Esophagus squamous epithelium (tissue), 5 donors: Measurements from ENCODE around the gene RPL13A. TPM values are rescaled to one million over a fixed set of nuclear protein-coding genes. Genes with fewer than 3 reads are reported as not detected.

Experiments used
- DNase-seq: peaks from one replicate; lab custom pipeline; 2025; lab: John Stamatoyannopoulos, UW
- H3K27ac ChIP-seq, 4 donors: fragments of 200-600 bp; sonication (generic); one replicate each; pipeline ENCODE4 v1.5.1; 2016 to 2019; ENCODE audit warnings: mild to moderate bottlenecking in 1 of 4
- H3K27me3 ChIP-seq, 4 donors: fragments of 200-600 bp; sonication (generic); 1 replicate in 3 of 4; 2 replicates in 1 of 4; pipeline versions ENCODE4 v1.5.1 to v1.6.0; 2017 to 2021; ENCODE audit warnings: antibody characterized with exemption in 1 of 4
- H3K36me3 ChIP-seq, 3 donors: fragments of 200-600 bp; sonication (generic); one replicate each; pipeline ENCODE4 v1.5.1; 2016 to 2019
- H3K4me1 ChIP-seq, 3 donors: fragments of 200-600 bp; sonication (generic); one replicate each; pipeline ENCODE4 v1.5.1; 2017 to 2019
- H3K4me3 ChIP-seq, 4 donors: fragments of 200-600 bp; sonication (generic); 1 replicate in 3 of 4; 2 replicates in 1 of 4; pipeline ENCODE4 v1.5.1; 2016 to 2019; ENCODE audit warnings: mild to moderate bottlenecking in 2 of 4, moderate library complexity in 1 of 4
- H3K9me3 ChIP-seq, 3 donors: fragments of 200-600 bp; sonication (generic); one replicate each; pipeline ENCODE4 v1.5.1; 2016 to 2019
- POLR2A ChIP-seq, 4 donors: fragments of 450-650 bp; IDR thresholded peaks; one replicate each; pipeline ENCODE4 v1.6.1; 2017; ENCODE audit warnings: antibody characterized with exemption in 4 of 4, mild to moderate bottlenecking in 4 of 4, moderate library complexity in 3 of 4
- WGBS, 2 donors: methylation state at CpG; one replicate each; pipeline ENCODE4 v1.1.5; 2018; 5-methylcytosine and 5-hydroxymethylcytosine counted together
- intact Hi-C: fragments of 100-400 bp; cut with DNase I; formaldehyde crosslinking; loops from one replicate; pipeline ENCODE4 v1.15.0; 2022
- total RNA-seq, 4 donors: library from RNA; depleted of rRNA; stranded (reverse); fragments of >200 nt; gene quantifications; one replicate each; pipeline ENCODE4 v1.1.0, GENCODE V29; 2016
- TF ChIP-seq, protein P1 (sequence below), 6 experiments: fragments of 450-650 bp in 4 of 6; fragments of 200-600 bp in 2 of 6; sonication (generic) in 2 of 6; IDR thresholded peaks; one replicate each; pipeline ENCODE4 v1.5.1; 2016 to 2019; ENCODE audit warnings: antibody characterized with exemption in 6 of 6, mild to moderate bottlenecking in 4 of 6, moderate library complexity in 4 of 6
- donor health status: DM: yes; HTN: yes; CAD: no.

The RPL13A gene
- total RNA-seq, 4 donors from 2014 or later = 1,642 to 4,119 (median 2,165) TPM

DNA sequence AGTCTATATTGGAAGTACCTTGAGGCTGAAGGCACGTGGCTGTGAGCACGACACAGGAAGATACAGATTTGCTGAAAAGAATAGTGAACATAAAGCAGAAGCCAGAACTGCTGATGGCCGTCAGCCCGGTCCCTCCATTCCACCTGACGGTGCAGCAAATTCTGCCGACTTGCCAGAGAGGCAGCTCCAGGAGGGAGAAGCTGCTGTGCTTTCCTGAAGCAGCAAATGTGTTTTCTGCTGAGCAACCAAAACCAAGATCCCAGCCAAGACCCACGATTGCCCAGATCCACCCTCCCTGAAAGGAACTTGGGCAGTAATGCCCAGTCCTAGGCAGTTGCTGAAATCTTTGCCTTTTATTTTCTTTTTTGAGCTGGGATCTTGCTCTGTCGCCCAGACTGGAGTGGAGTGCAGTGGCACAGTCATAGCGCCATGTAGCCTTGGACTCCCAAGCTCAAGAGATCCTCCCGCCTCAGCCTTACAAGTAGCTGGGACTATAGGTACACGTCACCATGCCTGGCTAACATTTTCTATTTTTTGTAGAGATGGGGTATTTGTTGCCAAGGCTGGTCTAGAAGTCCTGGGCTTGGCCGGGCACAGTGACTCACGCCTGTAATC, 33.4 kb downstream of the RPL13A start:
- Histone ChIP-seq H3K36me3 (peaks cover 0 to 24% (median 0%) of the 10 kb centered on the region in 3 donors), H3K4me1 (peaks cover 0 to 5% (median 0%) of the 10 kb centered on the region in 3 donors), H3K27me3 (no peaks in the 10 kb centered on the region), H3K4me3 (no peak overlapping the region), H3K27ac (peak overlapping the region in 1 of 4 donors; percentile 28), H3K9me3 (no peaks in the 10 kb centered on the region)
- WGBS, 2 donors = 58 to 79% methylated on average over 7 to 12 of the region's 13 CpGs
- DNase-seq = no peak
- no peak for TF ChIP-seq POLR2A (IDR thresholded peaks at IDR 0.05)
- TF ChIP-seq, protein P1, sequence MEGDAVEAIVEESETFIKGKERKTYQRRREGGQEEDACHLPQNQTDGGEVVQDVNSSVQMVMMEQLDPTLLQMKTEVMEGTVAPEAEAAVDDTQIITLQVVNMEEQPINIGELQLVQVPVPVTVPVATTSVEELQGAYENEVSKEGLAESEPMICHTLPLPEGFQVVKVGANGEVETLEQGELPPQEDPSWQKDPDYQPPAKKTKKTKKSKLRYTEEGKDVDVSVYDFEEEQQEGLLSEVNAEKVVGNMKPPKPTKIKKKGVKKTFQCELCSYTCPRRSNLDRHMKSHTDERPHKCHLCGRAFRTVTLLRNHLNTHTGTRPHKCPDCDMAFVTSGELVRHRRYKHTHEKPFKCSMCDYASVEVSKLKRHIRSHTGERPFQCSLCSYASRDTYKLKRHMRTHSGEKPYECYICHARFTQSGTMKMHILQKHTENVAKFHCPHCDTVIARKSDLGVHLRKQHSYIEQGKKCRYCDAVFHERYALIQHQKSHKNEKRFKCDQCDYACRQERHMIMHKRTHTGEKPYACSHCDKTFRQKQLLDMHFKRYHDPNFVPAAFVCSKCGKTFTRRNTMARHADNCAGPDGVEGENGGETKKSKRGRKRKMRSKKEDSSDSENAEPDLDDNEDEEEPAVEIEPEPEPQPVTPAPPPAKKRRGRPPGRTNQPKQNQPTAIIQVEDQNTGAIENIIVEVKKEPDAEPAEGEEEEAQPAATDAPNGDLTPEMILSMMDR (IDR thresholded peaks at IDR 0.05) = no peak
- intact Hi-C loops = no loop called here

DNA sequence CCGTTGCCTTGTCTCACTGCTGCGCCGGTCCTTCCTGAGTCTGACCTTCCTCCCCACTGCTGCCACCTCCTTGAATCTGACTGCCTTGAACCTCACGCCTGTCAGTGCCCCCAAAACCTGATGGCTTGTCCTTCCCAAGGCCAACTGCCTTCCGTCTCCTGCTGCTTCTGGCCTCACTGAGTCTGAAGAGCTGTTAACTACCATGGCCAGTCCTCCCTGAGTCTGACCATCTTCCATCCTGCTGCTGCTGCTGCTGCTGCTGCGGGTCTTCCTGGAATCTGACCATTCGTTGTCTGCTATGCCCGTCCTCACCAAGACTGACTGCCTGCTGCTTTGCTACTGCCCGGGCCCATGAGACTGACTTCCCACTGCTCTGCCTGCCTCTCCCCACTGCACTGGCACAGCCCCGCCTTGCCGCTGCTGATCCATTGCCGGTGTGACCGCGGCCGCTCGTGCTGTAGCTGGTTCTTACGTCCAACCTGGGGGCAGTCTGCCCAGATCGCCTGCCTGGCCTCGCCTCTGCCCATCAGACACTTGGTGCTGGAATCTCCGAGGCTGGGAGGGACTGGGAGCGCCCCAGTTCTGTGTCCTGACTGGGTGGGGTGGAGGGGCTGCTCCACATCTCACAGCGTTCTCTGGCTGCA, 37.5 kb downstream of the RPL13A start:
- 77 to 91% methylated on average over 8 to 21 of the region's 22 CpGs for whole genome bisulfite sequencing, 2 donors
- H3K4me1 ChIP-seq = peaks cover 0 to 27% (median 0%) of the 10 kb centered on the region in 3 donors
- intact Hi-C loops = no loop called here
- no peak overlapping the region for H3K4me3 ChIP-seq
- no peak for TF ChIP-seq POLR2A (IDR thresholded peaks at IDR 0.05)
- TF ChIP-seq, protein P1 (IDR thresholded peaks at IDR 0.05) = no peak
- H3K27ac ChIP-seq = no peak overlapping the region
- H3K27me3 ChIP-seq = no peaks in the 10 kb centered on the region
- H3K9me3 ChIP-seq = no peaks in the 10 kb centered on the region
- no peak for DNase-seq
- H3K36me3 ChIP-seq = peaks cover 0 to 32% (median 4%) of the 10 kb centered on the region in 3 donors

DNA sequence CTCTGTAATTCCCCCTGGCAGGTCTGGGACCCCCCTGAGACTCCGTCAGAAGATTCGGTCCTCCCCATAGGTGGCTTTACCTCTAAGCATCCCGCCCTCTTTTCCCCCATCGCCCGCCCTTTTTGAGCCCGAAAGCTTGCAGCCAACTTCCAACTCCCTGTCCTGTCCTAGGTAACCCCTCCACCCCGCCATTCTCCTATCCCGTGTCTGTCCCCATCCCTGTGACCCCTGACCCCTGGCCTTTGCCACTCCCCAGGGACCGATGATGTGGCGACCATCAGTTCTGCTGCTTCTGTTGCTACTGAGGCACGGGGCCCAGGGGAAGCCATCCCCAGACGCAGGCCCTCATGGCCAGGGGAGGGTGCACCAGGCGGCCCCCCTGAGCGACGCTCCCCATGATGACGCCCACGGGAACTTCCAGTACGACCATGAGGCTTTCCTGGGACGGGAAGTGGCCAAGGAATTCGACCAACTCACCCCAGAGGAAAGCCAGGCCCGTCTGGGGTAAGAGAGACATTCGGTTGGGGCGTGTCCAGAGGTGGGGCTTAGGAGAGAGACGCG, 40.9 kb downstream of the RPL13A start:
- Histone ChIP-seq H3K27me3 (no peaks in the 10 kb centered on the region), H3K27ac (peak overlapping the region; percentile 21 to 68 (median 54)), H3K4me1 (peaks cover 4 to 34% (median 4%) of the 10 kb centered on the region in 3 donors), H3K9me3 (no peaks in the 10 kb centered on the region), H3K4me3 (peak overlapping the region; percentile 24 to 54 (median 46)), H3K36me3 (peaks cover 0 to 16% (median 4%) of the 10 kb centered on the region in 3 donors)
- no peak for DNase-seq
- TF ChIP-seq, protein P1 (IDR thresholded peaks at IDR 0.05) = no peak
- TF ChIP-seq POLR2A (IDR thresholded peaks at IDR 0.05) = no peak
- intact Hi-C loops = no loop called here
- WGBS, 2 donors = 54 to 64% methylated on average over 12 to 17 of the region's 25 CpGs

DNA sequence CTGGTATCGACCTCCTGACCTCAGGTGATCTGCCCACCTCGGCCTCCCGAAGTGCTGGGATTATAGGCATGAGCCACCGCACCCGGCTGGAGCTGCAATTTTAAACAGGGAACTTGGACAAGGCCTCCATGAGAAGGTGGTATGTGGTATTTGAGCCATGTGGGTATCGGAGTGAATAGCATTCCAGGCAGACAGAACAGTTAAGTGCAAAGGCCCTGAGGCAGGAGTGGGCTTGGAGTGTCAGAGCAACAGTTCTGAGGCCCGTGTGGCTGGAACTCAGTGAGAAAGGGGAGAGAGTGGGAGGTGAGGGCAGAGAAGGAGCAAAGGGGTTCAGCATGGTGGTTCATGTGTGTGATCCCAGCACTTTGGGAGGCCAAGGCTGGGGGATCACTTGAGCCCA, 43.3 kb downstream of the RPL13A start:
- Histone ChIP-seq H3K36me3 (peaks cover 0 to 9% (median 4%) of the 10 kb centered on the region in 3 donors), H3K4me1 (peaks cover 15 to 52% (median 15%) of the 10 kb centered on the region in 3 donors), H3K27me3 (no peaks in the 10 kb centered on the region), H3K4me3 (no peak overlapping the region), H3K9me3 (no peaks in the 10 kb centered on the region), H3K27ac (no peak overlapping the region)
- intact Hi-C loops = no loop called here
- WGBS, 2 donors = 63 to 88% methylated on average over 1 to 2 of the region's 7 CpGs
- DNase-seq = no peak
- no peak for TF ChIP-seq POLR2A (IDR thresholded peaks at IDR 0.05)
- TF ChIP-seq, protein P1 (IDR thresholded peaks at IDR 0.05) = no peak
